DMS79 (cell line): ENCODE results near the gene SOX4.
A peak's percentile ranks its signal among the peaks of the same experiment; 100 is the strongest.
"Not testable (repeated sequence)": the region's sequence is repeated elsewhere in the genome, so short reads cannot be mapped to it uniquely, and the experiment has no call there.

Experiments used
- DNase-seq: peaks from one replicate; lab custom pipeline; 2025; lab: John Stamatoyannopoulos, UW

SOX4 gene

DNA sequence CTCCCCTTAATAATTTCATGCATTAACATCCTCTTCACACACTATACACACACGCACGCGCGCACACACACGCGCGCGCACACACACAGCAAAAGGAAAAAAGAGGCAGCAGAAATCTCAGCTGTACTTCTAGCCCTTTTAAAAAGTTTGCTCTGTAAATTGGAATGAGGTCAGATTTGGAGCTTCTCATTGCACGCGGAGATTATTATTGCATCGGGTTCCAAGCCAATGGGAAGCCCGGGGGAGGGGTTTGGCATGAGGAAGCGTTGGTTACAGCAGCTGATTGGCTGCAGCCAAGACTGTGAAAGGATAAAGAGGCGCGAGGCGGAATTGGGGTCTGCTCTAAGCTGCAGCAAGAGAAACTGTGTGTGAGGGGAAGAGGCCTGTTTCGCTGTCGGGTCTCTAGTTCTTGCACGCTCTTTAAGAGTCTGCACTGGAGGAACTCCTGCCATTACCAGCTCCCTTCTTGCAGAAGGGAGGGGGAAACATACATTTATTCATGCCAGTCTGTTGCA, at the start of gene SOX4:
SOX4 (plus strand) TSS at position 340 of the 515 bp plus-strand sequence. CDS start 784 bp downstream, outside the sequence.
- peak; percentile 99 for DNase-seq

DNA sequence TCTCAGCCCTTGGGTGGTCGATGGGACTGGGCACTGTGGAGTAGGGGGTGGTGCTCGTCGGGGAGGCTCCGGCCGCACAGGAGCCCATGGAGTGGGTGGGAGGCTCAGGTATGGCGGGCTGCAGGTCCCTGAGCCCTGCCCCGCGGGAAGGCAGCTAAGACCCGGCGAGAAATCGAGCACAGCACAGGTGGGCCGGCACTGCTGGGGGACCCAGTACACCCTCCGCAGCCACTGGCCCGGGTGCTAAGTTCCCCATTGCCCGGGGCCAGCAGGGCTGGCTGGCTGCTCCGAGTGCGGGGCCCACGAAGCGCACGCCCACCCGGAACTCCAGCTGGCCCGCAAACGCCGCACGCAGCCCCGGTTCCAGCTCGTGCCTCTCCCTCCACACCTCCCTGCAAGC, 41.3 kb upstream of the SOX4 start:
- not testable (repeated sequence) for DNase-seq

DNA sequence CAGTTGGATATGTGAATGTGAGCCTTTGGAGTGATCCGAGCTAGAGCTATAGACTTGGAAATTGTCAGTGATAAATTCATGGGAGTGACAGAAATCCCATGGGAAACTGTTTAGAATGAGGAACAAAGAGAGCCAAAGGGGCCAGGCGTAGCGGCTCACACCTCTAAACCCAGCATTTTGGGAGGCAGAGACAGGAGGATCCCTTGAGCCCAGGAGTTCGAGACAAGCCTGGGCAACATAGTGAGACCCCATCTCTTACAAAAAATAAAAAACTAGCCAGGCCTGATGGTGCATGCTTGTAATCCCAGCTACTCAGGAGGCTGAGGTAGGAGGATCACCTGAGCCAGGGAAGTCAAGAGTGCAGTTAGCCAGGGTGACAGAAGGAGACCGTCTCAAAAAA, 39.3 kb upstream of the SOX4 start:
- DNase-seq: no peak

DNA sequence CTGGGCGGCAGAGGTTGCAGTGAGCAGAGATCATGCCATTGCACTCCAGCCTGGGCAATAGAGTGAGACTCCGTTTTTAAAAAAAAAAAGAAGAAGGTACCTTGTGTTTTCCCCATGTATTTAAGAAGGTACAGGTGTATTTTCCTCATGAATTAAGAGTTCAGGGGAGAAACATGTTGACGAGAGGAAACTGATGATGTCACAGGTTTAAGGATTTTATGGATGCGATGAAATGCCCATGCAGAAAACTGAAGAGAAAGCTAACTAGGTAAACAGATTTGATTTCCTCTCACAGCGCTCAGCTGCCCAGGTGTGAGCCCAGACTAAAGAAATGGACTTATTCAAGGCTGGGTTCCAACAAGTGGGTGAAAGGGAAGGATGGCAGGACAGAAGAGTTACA, 38.4 kb upstream of the SOX4 start:
- no peak for DNase-seq

DNA sequence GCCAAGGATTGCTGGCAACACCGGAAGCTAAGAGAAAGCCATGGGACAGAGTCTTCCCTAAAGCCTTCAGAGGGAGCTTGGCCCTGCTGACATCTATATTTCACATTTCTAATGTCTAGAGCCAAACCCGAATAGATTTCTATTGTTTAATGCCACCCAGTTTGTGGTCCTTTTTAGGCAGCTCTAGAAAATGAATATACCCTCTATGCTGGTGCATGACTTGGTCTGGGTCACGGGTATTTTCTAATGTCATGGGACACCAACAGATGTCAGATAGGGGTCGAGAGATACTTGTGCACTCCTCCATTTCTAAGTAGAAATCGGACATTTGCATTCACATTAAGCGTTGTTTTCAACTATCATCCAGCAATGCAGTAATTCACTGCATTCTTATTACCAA, 37.0 kb upstream of the SOX4 start:
- DNase-seq: no peak

DNA sequence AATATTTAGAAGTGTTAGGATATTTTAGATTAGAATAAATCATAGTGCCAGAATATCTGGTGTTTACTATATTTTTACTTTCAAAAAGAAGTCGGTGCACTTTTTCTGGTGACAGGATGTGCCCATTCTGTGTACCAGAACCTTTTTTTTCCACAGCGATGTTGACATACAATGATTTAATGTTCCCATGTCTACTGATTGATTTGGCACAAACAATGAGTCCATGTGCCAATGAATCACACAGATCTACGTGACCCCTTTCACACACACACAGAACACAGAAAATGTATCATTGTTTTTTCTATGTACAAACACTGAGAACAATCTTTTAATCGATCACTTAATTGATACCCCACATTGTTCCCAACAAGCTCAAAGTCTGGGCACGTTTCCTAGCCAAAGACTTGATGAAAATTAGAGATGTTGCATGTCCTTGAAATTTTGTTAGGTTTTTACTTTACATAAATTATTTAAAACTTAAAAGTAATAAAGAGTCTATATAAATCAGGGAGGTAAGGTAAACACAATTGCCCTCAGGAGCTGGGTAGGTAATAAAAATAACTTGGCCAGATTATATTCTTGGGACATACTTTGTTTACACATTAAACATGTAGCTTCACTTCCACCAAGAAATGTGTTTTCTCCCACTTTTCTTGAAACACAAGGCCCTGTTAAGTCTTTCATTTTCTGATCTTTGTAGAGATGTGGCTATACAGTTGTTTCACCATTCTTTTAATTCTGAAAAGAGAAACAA, 36.4 kb upstream of the SOX4 start:
- no peak for DNase-seq

DNA sequence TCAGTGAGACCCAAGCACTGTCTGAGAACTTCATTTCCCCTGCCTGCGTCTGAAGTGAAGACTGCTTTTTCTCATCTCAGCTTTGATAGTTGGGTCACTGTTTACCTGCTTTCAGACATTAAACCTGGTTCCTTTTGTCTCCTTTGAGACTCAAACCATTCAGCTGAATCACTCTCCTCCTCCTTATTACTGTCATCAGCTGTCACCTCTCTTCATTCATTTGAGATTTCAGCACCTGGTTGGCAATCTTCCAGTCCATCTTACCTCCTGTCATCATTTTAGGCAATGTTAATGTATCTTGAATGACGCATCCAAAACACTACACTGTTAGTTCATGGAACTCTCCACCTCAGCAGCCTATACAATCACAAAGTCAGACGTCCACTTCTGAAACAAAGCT, 34.3 kb upstream of the SOX4 start:
- DNase-seq: no peak

DNA sequence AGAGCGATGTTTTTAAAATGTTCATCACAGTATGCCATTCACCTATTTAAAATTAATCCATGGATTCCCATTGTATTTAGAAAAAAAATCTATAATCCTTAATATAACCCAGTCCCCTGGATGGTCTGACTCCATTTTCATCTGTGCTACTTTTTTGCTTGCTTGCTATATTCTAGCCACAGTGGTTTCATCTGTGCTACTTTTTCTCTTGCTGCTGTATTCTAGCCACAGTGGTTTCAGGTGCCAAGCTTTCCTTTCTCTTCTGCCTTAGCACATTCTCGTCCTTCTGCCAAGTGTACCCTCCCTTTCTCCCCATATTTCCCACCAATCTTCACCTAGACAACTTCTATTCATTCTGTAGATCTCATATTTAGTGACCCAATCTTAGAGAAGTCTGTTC, 33.3 kb upstream of the SOX4 start:
- no peak for DNase-seq

DNA sequence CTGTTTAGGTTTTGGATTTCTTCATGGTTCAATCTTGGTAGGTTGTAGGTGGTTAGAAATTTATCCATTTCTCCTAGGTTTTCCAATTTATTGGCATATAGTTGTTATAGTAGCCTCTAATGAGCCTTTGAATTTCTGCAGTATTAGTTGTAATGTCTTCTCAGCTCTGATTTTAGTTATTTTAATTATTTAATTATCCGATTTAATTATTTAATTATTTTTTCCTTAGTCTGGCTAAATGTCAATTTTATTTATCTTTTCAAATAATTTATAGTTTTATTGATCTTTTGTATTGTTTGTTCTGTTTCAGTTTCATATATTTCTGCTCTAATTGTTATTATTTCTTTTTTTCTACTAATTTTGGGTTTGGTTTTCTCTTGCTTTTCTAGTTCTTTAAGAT, 28.1 kb upstream of the SOX4 start:
- no peak for DNase-seq

DNA sequence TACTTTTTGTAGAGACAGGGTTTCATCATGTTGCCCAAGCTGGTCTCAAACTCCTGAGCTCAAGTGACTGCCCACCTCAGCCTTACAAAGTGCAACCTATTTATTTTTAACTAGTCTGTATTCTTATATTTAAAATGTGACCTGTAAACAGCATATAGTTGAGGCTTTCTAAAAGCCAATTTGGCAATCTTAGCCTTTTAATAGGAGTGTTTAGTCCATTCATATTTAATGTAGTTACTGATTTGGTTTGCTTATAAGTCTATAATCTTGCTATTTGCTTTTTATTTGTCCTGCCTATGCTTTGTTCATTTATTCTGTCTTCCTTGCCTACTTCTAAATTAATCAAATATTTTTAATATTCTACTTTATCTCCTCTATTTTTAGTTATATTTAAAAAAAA, 15.0 kb upstream of the SOX4 start:
- no peak for DNase-seq

DNA sequence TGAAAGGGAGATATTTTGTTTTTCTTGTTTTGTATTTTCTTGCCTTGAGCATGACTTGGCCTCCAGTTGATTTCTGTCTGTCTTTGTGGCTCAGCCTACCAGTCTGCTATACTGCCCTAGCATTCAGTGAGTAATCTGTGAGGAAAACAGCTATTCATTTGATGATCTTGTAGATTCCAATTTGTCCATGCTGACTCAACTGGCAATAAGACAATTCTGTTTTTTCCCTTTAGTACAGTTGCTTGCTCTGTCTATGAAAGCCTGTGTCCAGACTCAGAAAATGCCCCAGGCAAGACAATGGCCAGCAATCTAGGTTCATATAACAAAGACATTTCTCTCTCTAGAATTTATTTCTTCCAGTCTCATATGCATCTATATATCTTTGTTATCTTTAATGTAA, 10.9 kb upstream of the SOX4 start:
- DNase-seq: no peak

DNA sequence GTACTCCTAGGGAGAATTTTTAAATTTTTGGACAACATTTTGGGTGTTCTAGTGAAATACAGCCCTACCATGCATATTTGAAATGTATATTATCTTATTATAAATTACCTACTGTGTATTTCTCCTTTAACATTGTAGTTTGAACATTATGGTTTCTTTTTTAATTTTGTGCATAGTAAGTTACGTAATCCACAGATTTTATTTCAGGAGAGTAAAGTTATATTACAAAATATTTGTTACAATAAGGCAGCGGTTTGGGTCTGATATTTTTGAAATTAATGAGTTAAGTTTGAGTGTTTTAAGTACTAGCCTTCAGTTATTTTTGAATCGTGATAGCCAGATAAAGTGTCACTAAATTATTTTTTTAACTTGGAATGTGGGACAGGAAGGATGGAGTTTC, 7.3 kb upstream of the SOX4 start:
- no peak for DNase-seq

DNA sequence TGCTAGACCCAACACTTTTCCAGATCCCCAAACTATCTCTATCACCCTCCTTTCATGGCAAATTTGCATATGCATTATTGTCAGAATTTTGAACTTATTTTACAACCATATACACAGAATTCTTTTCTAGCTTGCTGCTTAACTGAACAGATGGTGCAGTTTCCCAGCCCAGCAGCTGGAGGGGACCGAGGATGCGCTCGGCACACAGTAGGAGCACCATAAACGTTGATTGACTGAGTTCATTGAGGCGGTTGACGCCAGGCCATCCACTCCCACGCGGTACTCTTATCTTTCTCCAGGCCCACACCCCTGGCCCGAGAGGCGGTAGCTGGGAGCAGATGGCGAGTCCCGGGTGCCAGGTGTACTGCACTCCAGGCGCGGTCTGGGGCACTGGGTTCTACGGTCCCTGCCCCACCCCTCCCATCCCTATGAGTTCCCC, 6.8 kb upstream of the SOX4 start:
- DNase-seq: no peak

DNA sequence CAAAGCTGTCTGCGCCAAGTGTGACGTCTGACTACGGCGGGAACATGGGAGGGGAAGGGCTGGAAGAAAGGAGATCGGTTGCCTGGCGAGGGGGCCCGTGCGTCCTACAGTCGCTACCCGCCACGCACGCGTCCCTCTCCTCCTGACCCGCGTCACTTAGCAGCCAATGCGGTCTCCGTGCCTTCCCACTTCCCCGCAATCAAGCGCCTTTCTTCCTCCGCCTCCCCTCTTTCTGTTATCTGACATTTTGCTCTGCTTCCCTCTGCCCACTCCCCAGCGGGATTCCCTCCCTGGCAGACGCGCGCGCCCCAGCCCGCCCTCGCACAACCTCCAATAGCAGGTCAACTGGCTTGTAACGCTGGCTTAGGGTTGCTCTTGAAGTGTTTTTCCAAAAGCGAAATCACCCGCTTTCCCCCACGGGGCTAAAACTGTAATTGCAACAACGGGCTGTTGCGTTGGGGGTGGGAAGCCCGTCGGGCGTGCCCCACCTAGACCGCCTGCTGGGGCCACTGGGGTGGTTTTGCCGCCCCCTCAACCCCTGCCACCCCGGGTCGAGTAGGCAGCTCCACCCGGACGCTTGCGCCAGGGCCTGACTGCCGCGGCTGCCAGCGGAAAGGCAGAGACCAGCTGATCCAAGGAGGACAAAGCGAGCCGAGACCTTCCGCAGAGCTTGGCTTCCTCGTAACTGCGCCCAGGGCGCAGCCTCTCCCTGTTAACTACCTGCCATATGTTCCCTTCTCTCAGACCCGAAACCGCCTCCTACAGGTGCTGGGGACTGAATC, 6.2 kb upstream of the SOX4 start:
- peak; percentile 98 for DNase-seq

DNA sequence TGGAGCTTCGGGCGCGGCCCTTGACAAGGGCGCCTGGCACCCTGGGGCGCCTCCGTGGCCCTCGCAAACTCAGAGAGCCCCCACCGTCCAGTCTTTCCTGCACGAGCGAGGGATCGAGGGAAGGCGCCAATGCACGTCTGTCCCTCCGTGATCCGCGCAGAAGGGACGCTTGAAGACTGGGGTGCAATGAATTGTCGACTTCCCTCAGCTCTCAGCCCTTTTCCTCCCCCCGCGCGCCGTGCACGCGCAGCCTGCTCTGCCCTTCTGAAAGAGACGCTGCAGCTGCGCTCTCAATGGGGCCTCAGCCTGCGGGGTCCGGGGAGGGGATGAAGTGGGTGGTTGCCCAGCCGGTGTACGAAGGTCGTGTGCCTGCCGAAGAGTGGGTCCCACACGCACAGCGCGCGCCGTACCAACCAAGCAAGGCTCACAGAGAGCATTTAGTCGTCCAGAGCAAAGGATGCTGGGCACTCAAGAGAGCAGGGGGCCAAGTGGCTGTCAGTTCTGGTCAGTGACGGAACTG, 5.5 kb upstream of the SOX4 start:
- peak; percentile 81 for DNase-seq

DNA sequence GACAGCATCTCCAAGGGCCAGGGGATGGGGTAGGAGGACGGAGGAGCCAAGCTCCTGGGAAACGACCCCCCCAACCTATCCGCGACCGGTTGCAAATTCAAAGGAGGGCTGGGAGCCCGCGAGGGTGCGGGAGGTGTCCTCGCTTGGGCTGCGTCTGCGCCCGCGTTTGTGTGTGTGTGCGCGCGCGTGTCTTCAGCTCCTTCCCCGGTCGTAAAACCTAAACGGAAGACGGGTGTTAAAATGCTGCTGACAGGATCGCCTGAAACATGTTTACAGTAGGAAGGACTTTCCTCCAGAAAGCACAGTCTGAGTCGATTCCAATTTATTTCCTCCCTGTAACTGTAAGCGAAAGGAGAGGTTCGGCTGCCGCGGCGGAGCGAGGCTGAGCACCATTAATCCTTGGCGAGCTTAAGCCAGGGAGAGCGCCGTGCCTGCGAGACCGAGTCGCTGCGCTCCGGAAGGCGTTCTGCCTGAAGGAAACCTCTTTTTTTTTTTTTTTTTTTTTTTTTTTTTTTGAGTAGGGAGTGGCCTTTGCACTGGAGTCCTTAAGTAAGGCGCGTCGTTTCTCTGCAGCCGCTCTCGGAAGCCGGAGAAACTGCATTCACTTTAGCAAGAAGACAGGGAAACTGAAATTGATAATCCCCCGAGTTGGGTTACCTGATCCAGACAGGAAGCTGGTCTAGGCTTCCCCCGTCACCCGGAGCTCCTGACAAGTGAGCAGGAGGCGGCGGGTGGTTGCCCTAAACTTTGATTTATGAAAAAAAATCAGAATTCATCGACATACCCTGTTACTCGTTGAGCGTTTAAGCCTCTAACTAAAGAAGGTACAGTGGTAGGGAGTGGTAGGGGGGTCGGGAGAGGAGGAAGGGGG, 4.8 kb upstream of the SOX4 start:
- DNase-seq: peak; percentile 91

DNA sequence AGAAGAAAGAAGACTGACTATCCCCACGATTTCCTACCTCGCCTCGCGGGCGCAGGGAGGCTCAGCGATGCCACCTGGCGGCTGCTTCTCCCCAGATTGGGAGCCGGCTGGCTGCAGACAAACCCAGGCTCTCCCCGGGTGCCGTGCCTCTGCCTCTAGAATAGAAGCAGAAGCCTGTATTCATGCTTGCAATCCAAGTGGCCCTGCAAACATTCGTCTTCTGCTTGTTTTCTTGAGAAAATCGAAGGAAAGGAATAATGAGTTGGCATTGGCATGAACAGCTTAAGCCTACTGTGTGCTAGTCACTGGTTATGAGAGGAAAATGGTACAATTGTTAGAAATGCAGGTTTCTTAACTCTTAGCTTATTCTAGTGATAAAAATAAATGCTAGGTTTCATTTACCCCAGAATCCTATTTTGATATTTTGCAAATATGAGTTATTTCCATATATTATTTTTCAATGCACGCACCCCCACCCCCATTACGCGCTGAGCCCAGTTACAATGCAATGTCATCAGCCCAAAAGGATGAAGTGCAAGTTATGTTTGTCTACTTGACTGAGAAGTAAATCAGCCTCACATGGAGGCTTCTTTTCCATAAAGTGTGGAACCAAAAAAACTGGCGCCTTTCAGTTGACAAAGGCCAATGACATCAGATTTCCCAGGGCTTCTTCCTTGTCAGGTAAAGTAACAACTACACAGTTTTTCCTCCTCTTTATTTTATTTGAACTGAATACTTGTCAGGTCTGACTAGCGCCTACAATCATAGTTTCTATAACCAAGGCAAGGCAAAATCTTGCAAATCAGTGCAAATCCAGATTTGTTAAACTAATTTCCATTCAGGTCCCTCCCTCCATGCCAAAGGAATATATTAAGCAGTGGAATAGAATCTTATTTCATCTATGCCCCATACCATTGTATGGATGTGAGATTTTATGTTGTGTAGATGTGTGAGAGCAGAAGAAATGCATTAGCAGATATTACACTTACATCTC, 3.9 kb upstream of the SOX4 start:
- DNase-seq: peak; percentile 87

DNA sequence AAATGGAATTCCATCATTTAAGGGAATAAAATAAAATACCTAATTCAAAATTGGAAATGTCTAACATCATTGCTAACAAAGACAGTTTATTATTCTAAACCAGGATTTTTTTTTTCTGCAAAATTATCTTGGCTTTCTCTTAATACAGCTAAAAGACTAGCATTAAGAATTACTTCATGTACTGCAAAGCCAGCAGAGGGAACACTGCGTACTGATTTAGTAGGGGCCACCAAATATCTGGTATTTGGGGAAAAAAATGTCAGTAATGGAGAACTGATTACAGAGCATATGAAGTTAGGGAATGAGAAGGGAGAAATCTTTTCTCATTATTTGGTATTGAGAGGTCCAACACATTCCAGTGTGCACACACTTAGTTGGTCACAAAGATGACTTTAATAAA, 3.2 kb upstream of the SOX4 start:
- DNase-seq: no peak

DNA sequence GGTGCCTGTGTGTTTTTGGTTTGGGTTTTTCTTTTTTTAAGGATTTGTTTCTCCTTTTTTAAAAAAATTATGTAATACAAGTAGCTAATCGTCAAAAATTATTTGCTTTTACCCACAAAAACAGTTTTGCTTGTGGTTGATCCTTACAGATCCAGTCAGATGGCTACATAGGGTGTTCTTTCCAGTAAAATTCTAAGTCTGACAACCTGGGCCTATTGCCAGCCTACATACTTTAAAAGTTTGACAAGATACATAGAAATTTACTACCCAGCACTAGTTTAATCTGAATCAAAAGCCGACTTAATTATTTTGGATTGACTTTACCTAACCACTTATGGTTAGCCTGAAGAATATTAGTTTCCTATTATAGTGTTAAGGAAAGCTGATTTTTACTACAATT, 2.1 kb upstream of the SOX4 start:
- no peak for DNase-seq

DNA sequence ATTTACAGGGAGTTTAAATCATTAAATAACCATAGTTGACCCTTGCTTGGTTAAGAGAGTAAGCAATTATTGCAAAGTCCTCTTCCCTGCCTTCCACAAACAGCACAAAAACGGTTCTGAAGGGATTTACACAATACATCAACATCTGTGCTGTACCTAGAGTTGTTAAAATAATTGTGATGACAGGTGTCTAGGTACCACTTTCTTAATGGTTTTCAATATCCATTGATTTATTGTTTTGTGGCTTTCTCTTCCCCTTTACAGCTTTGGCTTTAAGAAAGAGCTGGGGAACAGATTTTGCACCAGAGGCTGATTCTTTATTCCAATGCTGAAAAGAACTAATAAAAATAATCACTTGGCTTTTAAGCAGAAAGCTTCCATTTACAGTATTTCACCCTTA, 598 bp upstream of the SOX4 start:
- no peak for DNase-seq

DNA sequence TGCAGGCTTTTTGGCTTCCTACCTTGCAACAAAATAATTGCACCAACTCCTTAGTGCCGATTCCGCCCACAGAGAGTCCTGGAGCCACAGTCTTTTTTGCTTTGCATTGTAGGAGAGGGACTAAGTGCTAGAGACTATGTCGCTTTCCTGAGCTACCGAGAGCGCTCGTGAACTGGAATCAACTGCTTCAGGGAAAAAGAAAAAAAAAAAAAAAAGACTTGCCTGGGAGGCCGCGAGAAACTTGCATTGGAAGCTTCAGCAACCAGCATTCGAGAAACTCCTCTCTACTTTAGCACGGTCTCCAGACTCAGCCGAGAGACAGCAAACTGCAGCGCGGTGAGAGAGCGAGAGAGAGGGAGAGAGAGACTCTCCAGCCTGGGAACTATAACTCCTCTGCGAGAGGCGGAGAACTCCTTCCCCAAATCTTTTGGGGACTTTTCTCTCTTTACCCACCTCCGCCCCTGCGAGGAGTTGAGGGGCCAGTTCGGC, 420 bp downstream of the SOX4 start:
- DNase-seq: no peak
